Activated naive CD4-positive, alpha-beta T cell treated with anti-CD3 and anti-CD28 coated beads, Interleukin-2, amount 50 U/mL, for 72 hours (primary cell): ENCODE measurements around the gene CLINT1. TPM values are rescaled to one million over a fixed set of nuclear protein-coding genes. Genes with fewer than 3 reads are reported as not detected.

Source experiments
- ATAC-seq, 2 donors: fragments of 150-1000 bp; cut with Tn5 transposase; 2 replicates each; pipeline ENCODE4 v1.10.0; 2021; ENCODE audit warnings: mild to moderate bottlenecking in 2 of 2, moderate library complexity in 2 of 2
- DNase-seq, 2 donors: peaks; one replicate each; pipeline ENCODE4 v3.0.0; 2021 to 2022; ENCODE audit warnings: low spot score in 2 of 2
- H3K27ac Mint-ChIP-seq, 2 donors: one replicate each; pipeline ENCODE4 v1.8.0; 2022; ENCODE audit warnings: mild to moderate bottlenecking in 2 of 2, mixed read lengths in 2 of 2
- H3K36me3 Mint-ChIP-seq, 2 donors: one replicate each; pipeline ENCODE4 v1.8.0; 2022; ENCODE audit warnings: mixed read lengths in 2 of 2
- H3K9me3 Mint-ChIP-seq, 2 donors: one replicate each; pipeline ENCODE4 v1.8.0; 2022; ENCODE audit warnings: mixed read lengths in 2 of 2
- total RNA-seq, 2 donors: library from RNA; stranded (reverse); gene quantifications; one replicate each; pipeline ENCODE4 v1.2.3, GENCODE V29; 2022

Gene CLINT1
- total RNA-seq, 2 donors from 2014 or later, result 48.4 to 71.0 TPM

GRCh38 chr5:157758706-157759105 lies 100.2 kb downstream of the CLINT1 start:
- H3K9me3 Mint-ChIP-seq, result no peaks in the 10 kb centered on the region
- no peak overlapping the region for H3K27ac Mint-ChIP-seq
- H3K36me3 Mint-ChIP-seq, result no peaks in the 10 kb centered on the region
- DNase-seq, result no peak
- ATAC-seq, result peak in 1 of 2 donors; percentile 80

GRCh38 chr5:157756122-157756521 lies 102.8 kb downstream of the CLINT1 start:
- peak in 1 of 2 donors; percentile 58 for ATAC-seq
- H3K27ac Mint-ChIP-seq, result no peak overlapping the region

GRCh38 chr5:157750320-157750719 lies 108.6 kb downstream of the CLINT1 start:
- Mint-ChIP-seq H3K27ac (no peak overlapping the region), H3K36me3 (peaks cover 0 to 4% of the 10 kb centered on the region in 2 donors), H3K9me3 (no peaks in the 10 kb centered on the region)
- DNase-seq, result no peak
- peak in 1 of 2 donors; percentile 39 for ATAC-seq

More at GRCh38 chr5:157756122-157756521, 102.8 kb downstream of the CLINT1 start:
- Mint-ChIP-seq H3K9me3 (no peaks in the 10 kb centered on the region), H3K36me3 (no peaks in the 10 kb centered on the region)
- no peak for DNase-seq

GRCh38 chr5:157749462-157749799 lies 109.5 kb downstream of the CLINT1 start:
- peaks cover 4 to 11% of the 10 kb centered on the region in 2 donors for H3K36me3 Mint-ChIP-seq

GRCh38 chr5:157748760-157749461 lies 110.0 kb downstream of the CLINT1 start:
- Mint-ChIP-seq H3K9me3 (no peaks in the 10 kb centered on the region), H3K36me3 (peaks cover 8 to 15% of the 10 kb centered on the region in 2 donors), H3K27ac (peak overlapping the region in 1 of 2 donors; percentile 18)
- DNase-seq, result no peak
- ATAC-seq, result peak; percentile 19 to 38

More at GRCh38 chr5:157749462-157749799, 109.5 kb downstream of the CLINT1 start:
- Mint-ChIP-seq H3K27ac (no peak overlapping the region), H3K9me3 (no peaks in the 10 kb centered on the region)
- DNase-seq (no peak), ATAC-seq (no peak)

- H3K9me3 Mint-ChIP-seq, result no peaks in the 10 kb centered on the region
- H3K27ac Mint-ChIP-seq, result peak overlapping the region in 1 of 2 donors; percentile 18
Observed at GRCh38 chr5:157747766-157748700, 110.9 kb downstream of the CLINT1 start.

GRCh38 chr5:157747173-157747740 lies 111.7 kb downstream of the CLINT1 start:
- DNase-seq (no peak), ATAC-seq (no peak)
- Mint-ChIP-seq H3K27ac (no peak overlapping the region), H3K36me3 (peaks cover 8 to 15% of the 10 kb centered on the region in 2 donors), H3K9me3 (no peaks in the 10 kb centered on the region)

More at GRCh38 chr5:157747766-157748700, 110.9 kb downstream of the CLINT1 start:
- H3K36me3 Mint-ChIP-seq, result peaks cover 8 to 15% of the 10 kb centered on the region in 2 donors
- ATAC-seq (peak in 1 of 2 donors; percentile 12), DNase-seq (no peak)

GRCh38 chr5:157745041-157745456 lies 113.9 kb downstream of the CLINT1 start:
- no peak for ATAC-seq
- no peak for DNase-seq
- H3K9me3 Mint-ChIP-seq, result no peaks in the 10 kb centered on the region
- peak overlapping the region in 1 of 2 donors; percentile 90 for H3K27ac Mint-ChIP-seq
- H3K36me3 Mint-ChIP-seq, result peaks cover 8 to 15% of the 10 kb centered on the region in 2 donors

- Mint-ChIP-seq H3K9me3 (no peaks in the 10 kb centered on the region), H3K27ac (peak overlapping the region; percentile 90 to 92), H3K36me3 (peaks cover 8 to 15% of the 10 kb centered on the region in 2 donors)
- ATAC-seq (peak; percentile 12 to 43), DNase-seq (peak in 1 of 2 donors; percentile 59)
Observed at GRCh38 chr5:157744051-157745011, 114.6 kb downstream of the CLINT1 start.

- Mint-ChIP-seq H3K36me3 (peaks cover 8 to 15% of the 10 kb centered on the region in 2 donors), H3K9me3 (no peaks in the 10 kb centered on the region), H3K27ac (peak within 1 kb of the TSS; percentile 90 to 92)
- ATAC-seq, result peak; percentile 92 to 93
- DNase-seq, result peak; percentile 94 to 96
Observed at GRCh38 chr5:157743163-157744050, 115.5 kb downstream of the CLINT1 start, which contains the start of gene LSM11. TSS of gene LSM11 (plus strand) at chr5:157743712. CDS start at chr5:157743751, 39 bp downstream.

GRCh38 chr5:157741131-157741530 lies 117.8 kb downstream of the CLINT1 start:
- DNase-seq, result no peak
- peaks cover 8 to 15% of the 10 kb centered on the region in 2 donors for H3K36me3 Mint-ChIP-seq
- no peak for ATAC-seq
- no peaks in the 10 kb centered on the region for H3K9me3 Mint-ChIP-seq
- no peak overlapping the region for H3K27ac Mint-ChIP-seq

- DNase-seq (no peak), ATAC-seq (no peak)
- Mint-ChIP-seq H3K27ac (no peak overlapping the region), H3K36me3 (peaks cover 8 to 11% of the 10 kb centered on the region in 2 donors), H3K9me3 (no peaks in the 10 kb centered on the region)
Observed at GRCh38 chr5:157740229-157740610, 118.7 kb downstream of the CLINT1 start.

GRCh38 chr5:157739388-157740228 lies 119.3 kb downstream of the CLINT1 start:
- Mint-ChIP-seq H3K27ac (no peak overlapping the region), H3K9me3 (no peaks in the 10 kb centered on the region), H3K36me3 (peaks cover 6% of the 10 kb centered on the region in 2 donors)
- DNase-seq, result no peak
- ATAC-seq, result no peak

- DNase-seq (no peak), ATAC-seq (no peak)
- Mint-ChIP-seq H3K9me3 (no peaks in the 10 kb centered on the region), H3K36me3 (peaks cover 8 to 10% of the 10 kb centered on the region in 2 donors), H3K27ac (no peak overlapping the region)
Observed at GRCh38 chr5:157735991-157736390, 123.0 kb downstream of the CLINT1 start.
